DOHH2 (cell line): ENCODE measurements around the gene EPS8.

Source experiments
- H3F3A ChIP-seq: fragments of 200-600 bp; sonication (generic), shearing (Covaris generic); 2 replicates; pipeline ENCODE4 v1.6.0; 2016; ENCODE audit warnings: antibody characterized with exemption, mild to moderate bottlenecking; ENCODE audit not compliant: control insufficient read depth, insufficient read depth
- H3K27ac ChIP-seq: fragments of 200-600 bp; sonication (generic); 2 replicates; pipeline ENCODE4 v1.5.1; 2014; ENCODE audit warnings: low read depth, mild to moderate bottlenecking, low read length, moderate library complexity
- H3K27me3 ChIP-seq: fragments of 200-600 bp; sonication (generic); 2 replicates; pipeline ENCODE4 v1.6.1; 2014; ENCODE audit warnings: mild to moderate bottlenecking, low read length, mixed read lengths; ENCODE audit not compliant: control insufficient read depth
- H3K36me3 ChIP-seq: fragments of 200-600 bp; sonication (generic); 2 replicates; pipeline ENCODE4 v1.6.1; 2014; ENCODE audit warnings: mild to moderate bottlenecking, low read length, moderate library complexity, mixed read lengths; ENCODE audit not compliant: control insufficient read depth
- H3K4me1 ChIP-seq: fragments of 200-600 bp; sonication (generic); 2 replicates; pipeline ENCODE4 v1.6.1; 2014; ENCODE audit warnings: mild to moderate bottlenecking, low read length, mixed read lengths; ENCODE audit not compliant: control insufficient read depth
- H3K4me2 ChIP-seq: fragments of 200-600 bp; sonication (generic); 2 replicates; pipeline ENCODE4 v1.6.0; 2014; ENCODE audit warnings: mild to moderate bottlenecking, low read length, moderate library complexity
- H3K4me3 ChIP-seq: fragments of 200-600 bp; sonication (generic); 2 replicates; pipeline ENCODE4 v1.5.1; 2014; ENCODE audit warnings: mild to moderate bottlenecking, low read length, mixed read lengths
- H3K79me2 ChIP-seq: fragments of 200-600 bp; sonication (generic); 2 replicates; pipeline ENCODE4 v1.6.1; 2014; ENCODE audit warnings: mild to moderate bottlenecking, low read length, mixed read lengths; ENCODE audit not compliant: control insufficient read depth
- H3K9me2 ChIP-seq: fragments of 200-600 bp; sonication (generic); replicated peaks from 2 replicates; pipeline ENCODE4 v1.6.1; 2014; ENCODE audit warnings: mild to moderate bottlenecking, low read length, mixed read lengths; ENCODE audit not compliant: control insufficient read depth
- H3K9me3 ChIP-seq: fragments of 200-600 bp; sonication (generic); 2 replicates; pipeline ENCODE4 v1.6.1; 2014; ENCODE audit warnings: antibody characterized with exemption, low read length, mixed read lengths; ENCODE audit not compliant: control insufficient read depth, insufficient read depth
- H4K20me1 ChIP-seq: fragments of 200-600 bp; sonication (generic); 2 replicates; pipeline ENCODE4 v1.6.0; 2014; ENCODE audit warnings: low read depth, mild to moderate bottlenecking, antibody characterized with exemption, low read length, moderate library complexity; ENCODE audit not compliant: control insufficient read depth, insufficient read depth
- EZH2phosphoT487 ChIP-seq: fragments of 200-600 bp; sonication (generic); IDR thresholded peaks from 2 replicates; pipeline ENCODE4 v1.6.1; 2017; ENCODE audit warnings: borderline replicate concordance, mild to moderate bottlenecking, antibody characterized with exemption, low read length, moderate library complexity, mixed read lengths
- TF ChIP-seq, protein P1 (sequence below): fragments of 200-600 bp; sonication (generic); IDR thresholded peaks from one replicate; pipeline ENCODE4 v1.5.1; 2014; ENCODE audit warnings: antibody characterized with exemption, mild to moderate bottlenecking, low read depth, low read length; ENCODE audit not compliant: poor library complexity, severe bottlenecking

The EPS8 gene

DNA sequence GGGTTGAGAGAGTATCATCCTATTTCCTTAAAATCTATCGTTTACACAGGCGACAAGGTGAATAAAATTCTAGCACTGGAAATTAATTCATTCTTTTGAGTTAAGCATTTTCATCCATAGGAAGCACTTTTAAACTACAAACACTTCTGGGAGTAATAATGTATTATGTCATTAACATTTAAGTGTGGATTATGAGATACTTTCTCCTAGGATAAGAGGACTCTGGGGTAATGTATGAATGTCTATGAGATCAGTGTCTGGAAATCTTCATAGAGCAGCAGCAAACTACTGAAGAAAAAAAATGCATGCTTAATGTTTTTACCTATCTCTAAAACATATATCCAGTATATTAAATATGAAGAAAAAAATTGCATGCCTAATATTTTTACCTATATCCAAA is 86.9 kb downstream of the EPS8 start:
- Histone ChIP-seq H3K4me2 (no peak overlapping the region), H3K79me2 (no peaks in the 10 kb centered on the region), H3F3A (no peaks in the 10 kb centered on the region), H3K4me3 (no peak overlapping the region), H3K27ac (no peak overlapping the region), H3K9me2 (no peaks in the 10 kb centered on the region), H4K20me1 (no peaks in the 10 kb centered on the region), H3K27me3 (peaks cover 4% of the 10 kb centered on the region; the same call in 1 of the 2 replicates), H3K4me1 (no peaks in the 10 kb centered on the region), H3K9me3 (no peaks in the 10 kb centered on the region), H3K36me3 (no peaks in the 10 kb centered on the region)
- TF ChIP-seq EZH2phosphoT487, result no peak
- TF ChIP-seq, protein P1, sequence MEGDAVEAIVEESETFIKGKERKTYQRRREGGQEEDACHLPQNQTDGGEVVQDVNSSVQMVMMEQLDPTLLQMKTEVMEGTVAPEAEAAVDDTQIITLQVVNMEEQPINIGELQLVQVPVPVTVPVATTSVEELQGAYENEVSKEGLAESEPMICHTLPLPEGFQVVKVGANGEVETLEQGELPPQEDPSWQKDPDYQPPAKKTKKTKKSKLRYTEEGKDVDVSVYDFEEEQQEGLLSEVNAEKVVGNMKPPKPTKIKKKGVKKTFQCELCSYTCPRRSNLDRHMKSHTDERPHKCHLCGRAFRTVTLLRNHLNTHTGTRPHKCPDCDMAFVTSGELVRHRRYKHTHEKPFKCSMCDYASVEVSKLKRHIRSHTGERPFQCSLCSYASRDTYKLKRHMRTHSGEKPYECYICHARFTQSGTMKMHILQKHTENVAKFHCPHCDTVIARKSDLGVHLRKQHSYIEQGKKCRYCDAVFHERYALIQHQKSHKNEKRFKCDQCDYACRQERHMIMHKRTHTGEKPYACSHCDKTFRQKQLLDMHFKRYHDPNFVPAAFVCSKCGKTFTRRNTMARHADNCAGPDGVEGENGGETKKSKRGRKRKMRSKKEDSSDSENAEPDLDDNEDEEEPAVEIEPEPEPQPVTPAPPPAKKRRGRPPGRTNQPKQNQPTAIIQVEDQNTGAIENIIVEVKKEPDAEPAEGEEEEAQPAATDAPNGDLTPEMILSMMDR, result no peak

GRCh38 chr12:15701631-15702156 is 87.5 kb downstream of the EPS8 start:
- no peaks in the 10 kb centered on the region for H4K20me1 ChIP-seq
- no peaks in the 10 kb centered on the region for H3K9me3 ChIP-seq
- H3K4me2 ChIP-seq, result no peak overlapping the region
- H3K27me3 ChIP-seq, result peaks cover 6% of the 10 kb centered on the region; the same call in 1 of the 2 replicates
- H3K27ac ChIP-seq, result no peak overlapping the region
- H3F3A ChIP-seq, result no peaks in the 10 kb centered on the region
- no peak overlapping the region for H3K4me3 ChIP-seq
- H3K36me3 ChIP-seq, result no peaks in the 10 kb centered on the region
- H3K4me1 ChIP-seq, result no peaks in the 10 kb centered on the region
- TF ChIP-seq, protein P1, result no peak
- TF ChIP-seq EZH2phosphoT487, result no peak
- H3K79me2 ChIP-seq, result no peaks in the 10 kb centered on the region
- H3K9me2 ChIP-seq, result no peaks in the 10 kb centered on the region

- no peak overlapping the region for H3K27ac ChIP-seq
- no peaks in the 10 kb centered on the region for H3K4me1 ChIP-seq
- TF ChIP-seq, protein P1, result no peak
- TF ChIP-seq EZH2phosphoT487, result no peak
- no peaks in the 10 kb centered on the region for H3K9me2 ChIP-seq
- no peak overlapping the region for H3K4me3 ChIP-seq
- no peaks in the 10 kb centered on the region for H3K9me3 ChIP-seq
- no peaks in the 10 kb centered on the region for H4K20me1 ChIP-seq
- H3K79me2 ChIP-seq, result no peaks in the 10 kb centered on the region
- H3K36me3 ChIP-seq, result no peaks in the 10 kb centered on the region
- H3F3A ChIP-seq, result no peaks in the 10 kb centered on the region
- H3K4me2 ChIP-seq, result no peak overlapping the region
- H3K27me3 ChIP-seq, result peaks cover 6% of the 10 kb centered on the region; the same call in 1 of the 2 replicates
These were observed 88.0 kb downstream of the EPS8 start for GRCh38 chr12:15701206-15701605.
